GM12865 (cell line): Measurements from ENCODE around the gene BMP2.

ENCODE experiments used
- DNase-seq: peaks from one replicate; pipeline ENCODE4 v3.0.0; 2010; ENCODE audit warnings: low read depth
- H3K4me3 ChIP-seq: 2 replicates; pipeline ENCODE4 v1.5.1; 2011; ENCODE audit warnings: mild to moderate bottlenecking, low read depth, low read length, control low read depth
- TF ChIP-seq, protein P1 (sequence below): IDR thresholded peaks from 2 replicates; pipeline ENCODE4 v1.5.1; 2011; ENCODE audit warnings: low read length, control low read depth, low read depth, inconsistent platforms; ENCODE audit not compliant: insufficient read depth; ENCODE audit errors: missing control alignments

Gene BMP2

DNA sequence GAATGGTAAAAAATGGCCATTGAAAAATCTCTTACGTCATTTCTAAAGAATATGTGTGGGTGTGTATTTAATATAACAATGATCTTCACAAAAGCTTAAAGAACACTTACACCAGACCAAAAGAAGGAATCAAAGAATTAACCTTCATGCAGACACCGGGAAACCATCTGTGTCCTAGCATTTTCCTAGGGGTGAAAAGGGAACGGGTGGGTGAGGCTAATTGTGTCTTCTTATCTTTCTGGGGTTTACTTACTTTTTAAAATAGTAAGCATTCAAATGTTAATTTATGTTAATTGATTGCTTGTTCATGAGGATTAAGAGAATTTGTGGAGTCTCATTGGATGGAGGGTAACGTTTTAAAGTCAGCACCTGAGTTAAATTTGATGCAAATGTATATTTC, 47.5 kb downstream of the BMP2 start:
- no peak overlapping the region for H3K4me3 ChIP-seq
- DNase-seq = no peak
- TF ChIP-seq, protein P1, sequence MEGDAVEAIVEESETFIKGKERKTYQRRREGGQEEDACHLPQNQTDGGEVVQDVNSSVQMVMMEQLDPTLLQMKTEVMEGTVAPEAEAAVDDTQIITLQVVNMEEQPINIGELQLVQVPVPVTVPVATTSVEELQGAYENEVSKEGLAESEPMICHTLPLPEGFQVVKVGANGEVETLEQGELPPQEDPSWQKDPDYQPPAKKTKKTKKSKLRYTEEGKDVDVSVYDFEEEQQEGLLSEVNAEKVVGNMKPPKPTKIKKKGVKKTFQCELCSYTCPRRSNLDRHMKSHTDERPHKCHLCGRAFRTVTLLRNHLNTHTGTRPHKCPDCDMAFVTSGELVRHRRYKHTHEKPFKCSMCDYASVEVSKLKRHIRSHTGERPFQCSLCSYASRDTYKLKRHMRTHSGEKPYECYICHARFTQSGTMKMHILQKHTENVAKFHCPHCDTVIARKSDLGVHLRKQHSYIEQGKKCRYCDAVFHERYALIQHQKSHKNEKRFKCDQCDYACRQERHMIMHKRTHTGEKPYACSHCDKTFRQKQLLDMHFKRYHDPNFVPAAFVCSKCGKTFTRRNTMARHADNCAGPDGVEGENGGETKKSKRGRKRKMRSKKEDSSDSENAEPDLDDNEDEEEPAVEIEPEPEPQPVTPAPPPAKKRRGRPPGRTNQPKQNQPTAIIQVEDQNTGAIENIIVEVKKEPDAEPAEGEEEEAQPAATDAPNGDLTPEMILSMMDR = no peak

DNA sequence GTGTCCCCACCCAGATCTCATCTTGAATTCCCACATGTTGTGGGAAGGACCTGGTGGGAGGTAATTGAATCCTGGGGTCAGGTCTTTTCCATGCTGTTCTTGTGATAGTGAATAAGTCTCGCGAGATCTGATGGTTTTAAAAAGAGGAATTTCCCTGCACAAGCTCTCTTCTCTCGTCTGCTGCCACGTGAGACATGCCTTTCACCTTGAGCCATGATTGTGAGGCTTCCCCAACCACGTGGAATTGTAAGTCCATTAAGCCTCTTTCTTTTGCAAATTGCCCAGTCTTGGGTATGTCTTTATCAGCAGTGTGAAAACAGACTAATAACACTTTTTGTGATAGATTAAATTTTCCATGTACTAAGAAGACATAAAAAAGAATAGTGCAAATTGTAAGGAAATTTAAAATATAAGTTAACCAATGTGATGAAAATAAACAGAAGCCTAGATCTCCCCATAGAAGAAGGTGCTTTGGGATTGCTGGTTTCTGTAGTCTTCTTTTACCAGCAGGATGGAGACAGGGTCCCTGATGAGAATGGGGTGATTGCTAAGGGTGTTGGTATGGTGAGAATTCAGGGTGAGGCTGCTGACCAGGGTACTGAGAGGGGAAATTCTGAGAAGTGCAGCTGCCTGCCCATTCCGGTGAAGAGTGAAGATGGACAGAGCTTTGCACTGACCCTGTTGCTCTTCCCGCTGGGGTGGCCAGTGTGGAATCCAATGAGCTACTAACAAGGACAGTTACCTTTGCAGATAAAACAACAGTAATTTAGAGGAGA, 50.7 kb downstream of the BMP2 start:
- TF ChIP-seq, protein P1 = no peak
- H3K4me3 ChIP-seq = no peak overlapping the region
- DNase-seq = no peak

DNA sequence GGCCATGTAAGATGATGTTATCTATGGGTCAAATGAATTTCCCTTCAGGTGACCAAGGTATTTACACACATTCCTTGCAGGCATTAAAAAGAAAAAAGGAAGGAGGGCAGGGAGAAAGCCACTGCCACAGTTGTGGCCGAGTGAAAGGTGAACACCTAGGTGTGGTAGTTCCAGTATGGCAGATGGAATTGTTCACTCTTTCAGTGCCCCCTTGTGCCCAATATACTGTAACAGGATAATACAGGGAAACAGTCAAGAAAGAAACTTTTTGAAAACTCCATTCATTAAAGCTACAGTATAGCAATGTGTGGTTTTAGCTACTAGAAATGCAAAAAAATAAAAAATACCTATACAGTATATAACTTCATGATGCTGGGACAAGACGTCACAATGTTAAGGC, 52.1 kb downstream of the BMP2 start:
- TF ChIP-seq, protein P1 = no peak
- no peak overlapping the region for H3K4me3 ChIP-seq
- no peak for DNase-seq

DNA sequence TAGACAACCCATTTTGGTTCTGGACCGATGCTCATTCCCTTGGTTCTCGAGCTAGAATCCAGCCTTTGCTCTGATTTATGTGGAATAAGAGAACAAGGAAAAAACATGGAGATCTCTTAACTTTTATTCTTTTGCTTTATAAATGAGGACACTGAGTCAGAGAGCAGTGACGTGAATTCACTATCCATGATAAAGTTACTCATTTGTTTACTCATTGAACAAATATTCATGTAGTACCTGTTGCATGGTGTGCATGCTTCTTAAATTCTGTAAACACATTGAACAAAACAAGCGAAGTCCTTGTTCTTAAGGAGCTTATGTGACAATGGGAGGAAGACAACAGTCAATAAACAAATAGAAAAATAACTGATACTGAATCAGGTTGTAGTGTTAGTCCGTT, 56.9 kb downstream of the BMP2 start:
- no peak for DNase-seq
- H3K4me3 ChIP-seq = no peak overlapping the region
- TF ChIP-seq, protein P1 = no peak

DNA sequence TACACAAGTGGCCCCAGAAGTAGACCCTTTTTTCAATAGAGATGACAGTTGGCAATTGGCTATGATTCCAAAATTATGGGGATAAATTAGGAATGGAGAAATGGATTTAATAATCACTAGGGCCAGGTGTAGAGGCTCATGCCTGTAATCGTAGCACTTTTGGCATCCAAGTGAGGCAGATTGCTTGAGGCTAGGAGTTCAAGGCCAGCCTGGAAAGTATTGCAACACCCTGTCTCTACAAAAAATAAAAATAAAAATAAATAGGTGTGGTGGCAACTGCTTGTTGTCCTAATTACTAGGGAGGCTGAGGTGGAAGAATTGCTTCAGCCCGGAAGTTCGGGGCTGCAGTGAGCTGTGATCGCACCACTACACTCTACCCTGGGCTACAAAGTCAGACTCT, 60.0 kb downstream of the BMP2 start:
- no peak for DNase-seq
- no peak overlapping the region for H3K4me3 ChIP-seq
- TF ChIP-seq, protein P1 = no peak

DNA sequence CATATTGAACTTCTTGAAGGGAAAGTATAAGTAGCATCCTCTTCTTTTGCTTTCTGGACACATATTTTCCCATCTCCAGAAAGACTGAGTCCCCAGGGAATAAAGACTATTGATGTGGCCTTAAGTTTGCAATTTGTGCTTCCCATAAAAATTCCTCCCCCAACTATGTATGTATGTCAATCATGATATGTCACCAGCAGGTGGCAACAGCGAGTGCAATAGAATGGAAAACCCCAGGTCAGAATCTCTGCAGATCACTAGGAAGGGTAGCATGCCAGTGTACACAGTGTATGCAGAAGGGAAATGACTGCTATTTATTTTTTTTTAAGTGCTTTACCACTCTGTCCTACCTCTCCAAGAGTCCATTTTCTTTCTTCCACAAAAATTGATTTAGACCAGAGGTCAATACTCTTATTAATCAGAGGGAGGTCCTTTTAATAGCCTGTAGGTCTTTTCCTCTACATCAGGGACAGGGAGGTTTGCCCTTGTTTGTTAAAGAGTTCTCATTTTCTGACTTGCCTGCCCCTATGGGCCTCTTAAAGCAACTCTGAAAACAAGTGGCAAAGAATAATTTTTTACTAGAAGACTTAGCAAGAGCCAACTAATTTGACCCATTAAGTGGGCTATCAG, 61.4 kb downstream of the BMP2 start:
- H3K4me3 ChIP-seq = no peak overlapping the region
- TF ChIP-seq, protein P1 = peak; percentile 64
- peak; percentile 54 for DNase-seq
